ENCODE results near the gene HLA-C.
"Not testable (repeated sequence)": the region's sequence is repeated elsewhere in the genome, so short reads cannot be mapped to it uniquely, and the experiment has no call there.

GRCh38 chr6:31279647-31280046 lies 7.8 kb upstream of the HLA-C start:
- not testable (repeated sequence) for TF ChIP-seq CTCF (IDR thresholded peaks at IDR 0.05); ZFX (IDR thresholded peaks at IDR 0.05; ENCODE audit: borderline replicate concordance)

Data from 22Rv1 (cell line).